ENCODE measurements around the gene ETV3L. TPM values are rescaled to one million over a fixed set of nuclear protein-coding genes. Genes with fewer than 3 reads are reported as not detected.

ETV3L gene
- total RNA-seq, 1 experiment from 2014 or later, result not detected

GRCh38 chr1:157134442-157134841 lies 34.8 kb upstream of the ETV3L start:
- H3K4me1 ChIP-seq (ENCODE audit: control insufficient read depth in 1 of 2, insufficient read depth in 2 of 2, low read length in 2 of 2), result peaks cover 13 to 25% of the 10 kb centered on the region in 2 experiments
- BruUV-seq (replicated peaks), result no TSS peak
- peaks cover 46% of the 10 kb centered on the region in 2 experiments for H3K36me3 ChIP-seq (ENCODE audit: control insufficient read depth in 1 of 2, insufficient read depth in 2 of 2, low read length in 2 of 2)
- ATAC-seq, result no peak
- H3K9me2 ChIP-seq (ENCODE audit: insufficient read depth), result no peaks in the 10 kb centered on the region
- RAD21 ChIA-PET (ENCODE audit: low non-redundant PET in 1 of 2, low total read pairs in 2 of 2, uncharacterized antibody in 2 of 2, unreplicated experiment in 2 of 2), result no interaction called here
- H2AFZ ChIP-seq (ENCODE audit: low read depth, low read length, poor library complexity, severe bottlenecking), result no peak overlapping the region
- H3K79me2 ChIP-seq (ENCODE audit: insufficient read depth, low read length), result peaks cover 46% of the 10 kb centered on the region
- intact Hi-C loops (cut with micrococcal nuclease), result no loop called here
- H3K4me2 ChIP-seq (ENCODE audit: low read length), result no peak overlapping the region
- no peak for TF ChIP-seq ZBTB33 (IDR thresholded peaks at IDR 0.05; ENCODE audit: extremely low read depth, insufficient replicate concordance, low read length)
- no peak for TF ChIP-seq SIN3A (IDR thresholded peaks at IDR 0.05; ENCODE audit: low read depth)
- TF ChIP-seq FOSL1 (IDR thresholded peaks at IDR 0.05; ENCODE audit: low read depth), result no peak
- no peak for TF ChIP-seq REST (IDR thresholded peaks at IDR 0.05; ENCODE audit: low read depth)
- TF ChIP-seq CTCF (IDR thresholded peaks at IDR 0.05 in 2 of 3, conservative IDR thresholded peaks at IDR 0.05 in 1 of 3; ENCODE audit: borderline replicate concordance in 1 of 3, insufficient read depth in 1 of 3, low read depth in 2 of 3, low read length in 2 of 3), result no peak
- no peak for TF ChIP-seq RAD21 (IDR thresholded peaks at IDR 0.05; ENCODE audit: low read depth)
- TF ChIP-seq EGR1 (IDR thresholded peaks at IDR 0.05; ENCODE audit: low read depth), result no peak
- no peak for TF ChIP-seq SP1 (IDR thresholded peaks at IDR 0.05; ENCODE audit: low read depth)
- no peak for TF ChIP-seq ATF3 (IDR thresholded peaks at IDR 0.05)
- TF ChIP-seq JUND (IDR thresholded peaks at IDR 0.05), result no peak
- no peak for TF ChIP-seq POLR2AphosphoS5 (IDR thresholded peaks at IDR 0.05; ENCODE audit: low read depth, low read length)
- TF ChIP-seq EZH2phosphoT487 (IDR thresholded peaks at IDR 0.05; ENCODE audit: borderline replicate concordance), result no peak
- TF ChIP-seq TCF7L2 (IDR thresholded peaks at IDR 0.05; ENCODE audit: borderline replicate concordance, extremely low read depth, insufficient read depth, insufficient read length), result no peak
- no peak for TF ChIP-seq ELF1 (IDR thresholded peaks at IDR 0.05; ENCODE audit: borderline replicate concordance, low read depth)
- no peak for TF ChIP-seq ZFX (IDR thresholded peaks at IDR 0.05)
- TF ChIP-seq ZNF274 (IDR thresholded peaks at IDR 0.05; ENCODE audit: low read depth, low read length), result no peak
- no peak for TF ChIP-seq EZH2 (IDR thresholded peaks at IDR 0.05)
- TF ChIP-seq MAX (IDR thresholded peaks at IDR 0.05), result no peak
- H3K4me3 ChIP-seq (replicated peaks in 1 of 2; ENCODE audit: low read depth in 1 of 2, low read length in 2 of 2), result no peak overlapping the region
- H3K27me3 ChIP-seq (ENCODE audit: insufficient read depth, low read length), result no peaks in the 10 kb centered on the region
- H3K27ac ChIP-seq (ENCODE audit: low read depth, low read length), result no peak overlapping the region
- no peaks in the 10 kb centered on the region for H3K9me3 ChIP-seq (ENCODE audit: control insufficient read depth in 1 of 2, insufficient read depth in 1 of 2, low read depth in 1 of 2, low read length in 2 of 2)
- POLR2A ChIA-PET, result no interaction called here
- H3K9ac ChIP-seq (ENCODE audit: low read length), result no peak overlapping the region
- no peak for DNase-seq (ENCODE audit: low read depth, low spot score)
- peaks cover 7% of the 10 kb centered on the region; the same call in 1 of the 2 replicates for H4K20me1 ChIP-seq (ENCODE audit: insufficient read depth)
- CTCF ChIA-PET, result interaction anchor here (1.1 kb wide), 1 partner anchor 44 kb away, joined by 3 read pairs; no protein-coding TSS in a partner anchor

All from HCT116 (cell line).